H9 (cell line): ENCODE results near the gene PARK7. TPM values are rescaled to one million over a fixed set of nuclear protein-coding genes. Genes with fewer than 3 reads are reported as not detected.
A peak's percentile ranks its signal among the peaks of the same experiment; 100 is the strongest.

Experiments used
- DNase-seq: peaks from one replicate; pipeline ENCODE4 v3.0.0-alpha.2; 2017
- H2AFZ ChIP-seq: one replicate; pipeline ENCODE4 v1.6.1; 2013; ENCODE audit warnings: mild to moderate bottlenecking, low read length, control low read depth, moderate library complexity
- H2AK5ac ChIP-seq: 2 replicates; pipeline ENCODE4 v1.6.1; 2013; ENCODE audit warnings: low read length, control low read depth, mixed read lengths; ENCODE audit not compliant: insufficient read length
- H2BK120ac ChIP-seq: one replicate; pipeline ENCODE4 v1.6.1; 2013; ENCODE audit warnings: low read depth, mild to moderate bottlenecking, low read length, control low read depth, inconsistent platforms; ENCODE audit not compliant: poor library complexity, severe bottlenecking
- H2BK12ac ChIP-seq: 2 replicates; pipeline ENCODE4 v1.6.1; 2013; ENCODE audit warnings: low read length, control low read depth, mixed read lengths, low read depth; ENCODE audit not compliant: insufficient read length
- H2BK15ac ChIP-seq: 2 replicates; pipeline ENCODE4 v1.6.1; 2013; ENCODE audit warnings: low read depth, low read length, control low read depth
- H2BK20ac ChIP-seq: one replicate; pipeline ENCODE4 v1.6.1; 2013; ENCODE audit warnings: low read depth, mild to moderate bottlenecking, low read length, control low read depth, inconsistent platforms; ENCODE audit not compliant: poor library complexity, severe bottlenecking
- H2BK5ac ChIP-seq: 2 replicates; pipeline ENCODE4 v1.6.1; 2013; ENCODE audit warnings: low read length, control low read depth, mixed read lengths; ENCODE audit not compliant: insufficient read length
- H3K14ac ChIP-seq: 2 replicates; pipeline ENCODE4 v1.6.1; 2013; ENCODE audit warnings: low read length, control low read depth; ENCODE audit not compliant: insufficient read depth
- H3K18ac ChIP-seq: 2 replicates; pipeline ENCODE4 v1.6.1; 2013; ENCODE audit warnings: low read depth, mild to moderate bottlenecking, mixed read lengths, low read length, control low read depth; ENCODE audit not compliant: insufficient read length
- H3K23ac ChIP-seq: 2 replicates; pipeline ENCODE4 v1.6.1; 2013; ENCODE audit warnings: low read length, control low read depth, mixed read lengths, low read depth; ENCODE audit not compliant: insufficient read length
- H3K23me2 ChIP-seq: 2 replicates; pipeline ENCODE4 v1.6.1; 2013; ENCODE audit warnings: low read depth, mild to moderate bottlenecking, mixed read lengths, low read length, control low read depth; ENCODE audit not compliant: insufficient read length, poor library complexity, severe bottlenecking
- H3K27ac ChIP-seq: 2 replicates; pipeline ENCODE4 v1.5.1; 2013; ENCODE audit warnings: low read length, control low read depth, mixed read lengths, low read depth; ENCODE audit not compliant: insufficient read length
- H3K27me3 ChIP-seq: 2 replicates; pipeline ENCODE4 v1.6.1; 2013; ENCODE audit warnings: low read length, control low read depth, inconsistent platforms; ENCODE audit not compliant: insufficient read depth
- H3K4ac ChIP-seq: 2 replicates; pipeline ENCODE4 v1.6.1; 2013; ENCODE audit warnings: low read depth, mild to moderate bottlenecking, control low read depth, inconsistent platforms, low read length, moderate library complexity
- H3K4me1 ChIP-seq: 2 replicates; pipeline ENCODE4 v1.6.1; 2013; ENCODE audit warnings: low read length, control low read depth, inconsistent platforms; ENCODE audit not compliant: insufficient read depth
- H3K4me2 ChIP-seq: 2 replicates; pipeline ENCODE4 v1.6.1; 2013; ENCODE audit warnings: low read length, control low read depth, mixed read lengths; ENCODE audit not compliant: insufficient read length, insufficient read depth
- H3K56ac ChIP-seq: 2 replicates; pipeline ENCODE4 v1.6.1; 2013; ENCODE audit warnings: low read depth, mild to moderate bottlenecking, mixed read lengths, low read length, control low read depth; ENCODE audit not compliant: insufficient read length
- H3K79me1 ChIP-seq: 2 replicates; pipeline ENCODE4 v1.6.1; 2013; ENCODE audit warnings: low read depth, mild to moderate bottlenecking, moderate library complexity, low read length, control low read depth, inconsistent platforms; ENCODE audit not compliant: insufficient read depth, poor library complexity, severe bottlenecking
- H3K79me2 ChIP-seq: 2 replicates; pipeline ENCODE4 v1.6.1; 2013; ENCODE audit warnings: low read length, control low read depth, inconsistent platforms; ENCODE audit not compliant: insufficient read depth
- H3K9ac ChIP-seq: 2 replicates; pipeline ENCODE4 v1.6.1; 2013; ENCODE audit warnings: low read length, control low read depth, mixed read lengths; ENCODE audit not compliant: insufficient read length; ENCODE audit errors: extremely low read depth
- H3K9me3 ChIP-seq: one replicate; pipeline ENCODE4 v1.6.1; 2013; ENCODE audit warnings: low read depth, low read length, inconsistent platforms; ENCODE audit not compliant: control insufficient read depth
- H3T11ph ChIP-seq: one replicate; pipeline ENCODE4 v1.6.1; 2013; ENCODE audit warnings: mild to moderate bottlenecking, low read length, control low read depth, inconsistent platforms
- H4K20me1 ChIP-seq: one replicate; pipeline ENCODE4 v1.6.1; 2013; ENCODE audit not compliant: control insufficient read depth, insufficient read length, insufficient read depth
- H4K5ac ChIP-seq: 2 replicates; pipeline ENCODE4 v1.6.1; 2013; ENCODE audit warnings: low read depth, mild to moderate bottlenecking, mixed read lengths, low read length, control low read depth; ENCODE audit not compliant: insufficient read length
- H4K8ac ChIP-seq: replicated peaks from 2 replicates; pipeline ENCODE4 v1.6.1; 2013; ENCODE audit warnings: low read length, control low read depth, mixed read lengths, low read depth; ENCODE audit not compliant: insufficient read length
- H4K91ac ChIP-seq: 2 replicates; pipeline ENCODE4 v1.6.1; 2013; ENCODE audit warnings: low read depth, mild to moderate bottlenecking, moderate library complexity, mixed read lengths, low read length, control low read depth; ENCODE audit not compliant: insufficient read length
- H3K27ac Mint-ChIP-seq, 3 experiments: 2 replicates in 2 of 3; 3 replicates in 1 of 3; pipeline ENCODE4 v1.8.0; 2020 to 2021; ENCODE audit warnings: mixed read lengths in 3 of 3, mild to moderate bottlenecking in 1 of 3, moderate library complexity in 1 of 3
- H3K27me3 Mint-ChIP-seq: 2 replicates; pipeline ENCODE4 v1.8.0; 2021; ENCODE audit warnings: low read depth, mild to moderate bottlenecking, moderate library complexity, mixed read lengths
- H3K36me3 Mint-ChIP-seq, 3 experiments: 2 replicates in 2 of 3; 3 replicates in 1 of 3; pipeline ENCODE4 v1.8.0; 2020 to 2021; ENCODE audit warnings: low read depth in 3 of 3, mixed read lengths in 3 of 3; ENCODE audit not compliant: insufficient read depth in 1 of 3
- H3K4me1 Mint-ChIP-seq, 2 experiments: 2 replicates each; pipeline ENCODE4 v1.8.0; 2020; ENCODE audit warnings: mixed read lengths in 2 of 2
- H3K4me3 Mint-ChIP-seq, 2 experiments: 2 replicates in 1 of 2; 3 replicates in 1 of 2; pipeline ENCODE4 v1.8.0; 2020 to 2021; ENCODE audit warnings: mild to moderate bottlenecking in 2 of 2, mixed read lengths in 2 of 2, moderate library complexity in 1 of 2
- H3K9me3 Mint-ChIP-seq, 2 experiments: 2 replicates in 1 of 2; 3 replicates in 1 of 2; pipeline ENCODE4 v1.8.0; 2020; ENCODE audit warnings: mild to moderate bottlenecking in 2 of 2, mixed read lengths in 2 of 2, moderate library complexity in 1 of 2
- CTCF ChIP-seq: fragments of 200-600 bp; sonication (generic); conservative IDR thresholded peaks from 3 replicates; pipeline ENCODE4 v1.8.0; 2021; ENCODE audit warnings: antibody characterized with exemption, mild to moderate bottlenecking
- WGBS: extraction: QIAGEN DNeasy Blood & Tissue Kit; methylation state at CpG from one replicate; pipeline ENCODE4 v1.1.7; 2013; ENCODE audit warnings: missing lambda C conversion rate, low lambda C conversion rate, mixed read lengths; ENCODE audit not compliant: insufficient read length; ENCODE audit errors: extremely low coverage; 5-methylcytosine and 5-hydroxymethylcytosine counted together
- total RNA-seq: library from RNA; stranded (reverse); gene quantifications from 2 replicates; pipeline ENCODE4 v1.2.1, GENCODE V29; 2021

Gene PARK7
- total RNA-seq, 1 experiment from 2014 or later, result 370 TPM

- H3K9ac ChIP-seq, result no peak overlapping the region
- no peak overlapping the region for H2BK12ac ChIP-seq
- H3K27ac ChIP-seq, result no peak overlapping the region
Observed at GRCh38 chr1:8019229-8019620, 57.7 kb downstream of the PARK7 start.

More at GRCh38 chr1:8019229-8019620, 57.7 kb downstream of the PARK7 start:
- Histone ChIP-seq H4K20me1 (no peaks in the 10 kb centered on the region), H3K56ac (no peak overlapping the region), H2AFZ (no peak overlapping the region), H3K4me2 (peak overlapping the region; percentile 12), H4K91ac (no peak overlapping the region), H3K9me3 (no peaks in the 10 kb centered on the region), H3K4me1 (peaks cover 9% of the 10 kb centered on the region; the same call in 1 of the 2 replicates), H3K23ac (no peak overlapping the region), H2BK20ac (no peak overlapping the region), H3K27me3 (no peaks in the 10 kb centered on the region), H3K79me1 (peaks cover 5% of the 10 kb centered on the region), H2BK5ac (no peak overlapping the region), H2BK120ac (no peak overlapping the region), H2BK15ac (no peak overlapping the region), H4K5ac (no peak overlapping the region), H3K4ac (no peak overlapping the region), H3K18ac (no peak overlapping the region), H2AK5ac (no peak overlapping the region), H3T11ph (no peak overlapping the region), H4K8ac (no peak overlapping the region), H3K79me2 (peaks cover 57% of the 10 kb centered on the region; the same call in 1 of the 2 replicates), H3K23me2 (no peaks in the 10 kb centered on the region), H3K14ac (no peak overlapping the region)
- TF ChIP-seq CTCF, result no peak
- Mint-ChIP-seq H3K27me3 (no peaks in the 10 kb centered on the region), H3K36me3 (peaks cover 6 to 8% (median 6%) of the 10 kb centered on the region in 3 experiments; a peak in 5 of 7 replicates), H3K9me3 (no peaks in the 10 kb centered on the region), H3K4me1 (peaks cover 76 to 91% of the 10 kb centered on the region in 2 experiments), H3K27ac (peak overlapping the region; percentile 31 to 70 (median 33); a peak in 5 of 7 replicates), H3K4me3 (no peak overlapping the region)
- no peak for DNase-seq
- WGBS, result no CpG with 5 or more reads among the region's 5 CpGs
